Inferior parietal cortex (tissue), 1 donor: ENCODE measurements around the gene NEGR1.
A peak's percentile ranks its signal among the peaks of the same experiment; 100 is the strongest.
"Not testable (repeated sequence)": the region's sequence is repeated elsewhere in the genome, so short reads cannot be mapped to it uniquely, and the experiment has no call there.

ENCODE experiments used
- DNase-seq: peaks from one replicate; pipeline ENCODE4 v3.0.0-alpha.2; 2016; ENCODE audit errors: extremely low spot score

Gene NEGR1

GRCh38 chr1:72282271-72283021, at the start of gene NEGR1:
Gene NEGR1, minus strand, starts transcription at chr1:72282539.
- DNase-seq: peak; percentile 76

DNA sequence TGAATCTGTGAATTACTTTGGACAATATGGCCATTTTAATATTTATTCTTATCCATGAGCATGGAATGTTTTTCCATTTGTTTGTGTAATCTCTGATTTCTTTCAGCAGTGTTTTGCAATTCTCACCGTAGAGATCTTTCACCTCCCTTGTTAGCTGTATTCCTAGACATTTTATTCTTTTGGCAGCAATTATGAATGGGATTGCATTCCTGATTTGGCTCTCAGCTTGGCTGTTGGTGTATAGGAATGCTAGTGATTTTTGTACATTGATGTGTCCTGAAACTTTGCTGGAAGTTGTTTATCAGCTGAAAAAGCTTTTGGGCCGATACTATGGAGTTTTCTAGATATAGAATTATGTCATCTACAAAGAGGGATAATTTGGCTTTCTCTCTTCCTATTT, 44.2 kb upstream of the NEGR1 start:
- DNase-seq: no peak

GRCh38 chr1:72324451-72324850, 42.1 kb upstream of the NEGR1 start:
- DNase-seq: no peak

DNA sequence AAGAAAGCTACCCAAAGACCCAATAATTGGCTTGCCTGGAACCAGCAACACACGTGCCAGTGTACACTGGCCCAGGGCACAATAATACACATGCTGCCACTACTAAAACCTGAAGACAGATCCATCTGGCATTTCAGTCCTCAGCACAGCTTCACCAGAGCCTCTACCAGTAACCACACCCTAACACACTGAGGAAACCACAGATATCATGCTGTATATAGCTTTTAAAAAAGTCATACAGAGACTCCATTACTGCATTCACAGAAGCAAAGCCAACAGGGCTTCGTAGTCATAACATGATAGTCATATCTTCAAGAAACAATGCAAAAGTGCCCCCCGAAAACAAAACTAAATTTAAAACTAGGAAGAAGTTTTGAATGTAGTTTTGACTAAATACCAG, 40.6 kb upstream of the NEGR1 start:
- no peak for DNase-seq

GRCh38 chr1:72296501-72296900, 14.2 kb upstream of the NEGR1 start:
- no peak for DNase-seq

GRCh38 chr1:72288886-72289285, 6.5 kb upstream of the NEGR1 start:
- no peak for DNase-seq

DNA sequence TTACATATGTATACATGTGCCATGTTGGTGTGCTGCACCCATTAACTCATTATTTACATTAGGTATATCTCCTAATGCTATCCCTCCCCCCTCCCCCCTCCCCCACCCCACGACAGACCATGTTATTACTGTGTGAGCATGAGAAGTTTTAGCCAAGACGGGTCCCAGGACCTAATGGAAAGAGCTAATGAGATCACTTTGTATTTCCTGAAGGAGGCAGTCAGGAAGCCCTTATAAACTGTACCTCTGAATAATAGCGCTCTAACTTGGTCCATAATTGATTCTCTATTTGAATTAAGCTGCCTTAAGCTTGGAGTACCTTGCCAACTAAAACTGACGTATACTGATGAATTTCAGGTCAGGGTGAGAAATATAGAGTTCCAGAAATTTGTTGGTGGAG, 4.1 kb upstream of the NEGR1 start:
- no peak for DNase-seq

DNA sequence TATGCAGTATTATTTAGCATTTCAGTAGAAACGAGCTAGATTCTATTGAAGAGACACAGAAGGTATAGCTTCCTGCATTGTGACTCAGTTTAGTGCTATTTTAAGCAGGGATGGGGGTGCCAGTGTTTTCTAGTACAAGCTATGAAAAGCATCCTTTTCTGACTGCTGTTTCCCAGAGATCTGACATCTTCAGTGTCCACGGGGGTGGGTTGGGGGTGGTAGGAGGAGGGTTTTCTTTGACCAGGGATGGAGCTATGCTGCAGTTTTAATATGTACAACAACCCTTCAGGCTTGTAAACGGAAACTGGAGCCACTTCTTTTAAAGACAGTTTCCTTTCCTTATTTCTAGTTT, 2.7 kb upstream of the NEGR1 start:
- no peak for DNase-seq

GRCh38 chr1:72284348-72285073, 2.2 kb upstream of the NEGR1 start:
- peak; percentile 66 for DNase-seq

DNA sequence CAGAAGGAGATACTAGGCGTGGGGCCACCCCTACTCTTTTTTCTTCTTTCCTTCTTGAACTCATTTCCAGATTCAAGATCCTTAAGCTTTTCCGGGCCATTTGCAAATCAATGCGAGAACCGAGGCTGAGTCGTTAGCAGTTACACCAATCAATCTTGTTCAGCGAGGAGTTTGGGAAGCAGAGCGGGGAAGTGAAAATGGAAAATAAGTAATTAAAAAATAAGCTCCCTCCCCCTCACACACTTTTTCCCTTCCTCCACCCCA, 1.7 kb upstream of the NEGR1 start:
- peak; percentile 66 for DNase-seq

- peak; percentile 86 for DNase-seq
Observed at GRCh38 chr1:72283307-72284083, 1.2 kb upstream of the NEGR1 start.

GRCh38 chr1:72283022-72283306, 625 bp upstream of the NEGR1 start:
- DNase-seq: no peak

DNA sequence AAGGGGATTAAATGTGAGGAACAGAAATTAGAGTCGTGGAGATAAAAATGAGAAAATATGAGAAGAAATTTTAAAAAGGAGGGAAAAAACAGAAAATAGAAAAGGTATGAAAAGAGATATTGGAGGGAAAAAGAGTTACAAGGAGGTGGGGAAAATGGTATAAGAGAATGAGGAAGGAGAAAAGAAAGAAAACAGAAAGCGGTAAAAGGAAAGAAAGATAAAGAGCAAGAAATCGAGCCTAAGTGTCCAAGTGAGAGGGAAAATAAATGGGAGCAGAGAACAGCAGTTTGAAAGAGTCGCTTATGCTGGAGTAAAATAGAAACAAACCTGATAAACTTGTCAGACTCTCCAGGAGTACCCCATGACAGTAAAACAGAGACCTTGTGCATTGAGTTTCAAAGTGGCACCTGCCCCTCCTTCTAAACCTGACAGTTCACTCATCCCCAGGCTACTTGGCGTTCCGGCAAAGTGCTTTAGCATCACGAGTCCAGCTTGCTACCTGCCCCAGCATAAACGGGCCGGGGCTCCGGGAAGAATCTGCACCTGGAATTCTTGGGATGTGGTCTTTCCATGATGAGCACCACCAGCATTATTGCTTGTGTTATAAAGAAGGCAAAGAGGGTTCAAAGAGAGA, 585 bp downstream of the NEGR1 start:
- peak; percentile 62 for DNase-seq

DNA sequence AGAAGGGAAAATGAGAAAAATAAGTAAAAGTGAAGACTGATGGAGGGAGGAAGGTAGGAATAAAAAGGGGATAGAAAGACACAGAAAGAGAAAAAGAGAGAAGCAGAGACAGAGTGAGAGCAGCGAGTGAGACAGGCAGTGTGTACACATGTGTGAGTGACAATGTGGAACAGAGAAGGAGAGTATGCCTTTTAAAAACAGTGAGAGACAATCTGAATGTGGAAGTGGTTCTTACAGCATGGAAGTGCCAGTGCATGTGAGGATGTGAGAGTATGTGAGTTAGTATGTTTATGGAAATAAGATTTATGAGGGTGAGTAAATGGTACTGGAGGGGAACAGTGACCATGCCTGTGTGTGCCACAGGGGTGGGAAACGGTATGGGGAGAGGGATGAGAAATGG, 1.2 kb downstream of the NEGR1 start:
- DNase-seq: peak; percentile 58

- no peak for DNase-seq
Observed at GRCh38 chr1:72280711-72281110, 1.6 kb downstream of the NEGR1 start.

GRCh38 chr1:72280131-72280530, 2.2 kb downstream of the NEGR1 start:
- peak; percentile 30 for DNase-seq

GRCh38 chr1:72278461-72278860, 3.9 kb downstream of the NEGR1 start:
- DNase-seq: peak; percentile 36

DNA sequence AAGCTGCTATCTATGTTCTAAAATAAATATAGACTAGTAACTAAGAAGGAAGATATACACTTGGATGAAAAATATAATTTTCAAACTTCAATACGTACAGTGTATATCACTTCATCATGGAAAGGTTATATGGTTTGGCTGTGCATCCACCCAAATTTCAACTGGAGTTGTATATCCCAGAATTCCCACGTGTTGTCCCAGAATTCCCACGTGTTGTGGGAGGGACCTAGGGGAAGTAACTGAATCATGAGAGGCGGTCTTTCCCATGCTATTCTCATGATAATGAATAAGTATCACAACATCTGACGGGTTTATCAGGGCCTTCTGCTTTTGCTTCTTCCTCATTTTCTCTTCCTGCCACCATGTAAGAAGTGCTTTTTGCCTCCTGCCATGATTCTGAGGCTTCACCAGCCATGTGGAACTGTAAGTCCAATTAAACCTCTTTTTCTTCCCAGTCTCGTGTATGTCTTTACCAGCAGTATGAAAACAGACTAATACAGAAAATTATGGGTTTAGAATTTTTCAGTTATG, 10.7 kb downstream of the NEGR1 start:
- DNase-seq: no peak

- no peak for DNase-seq
Observed at GRCh38 chr1:72262735-72263134, 19.6 kb downstream of the NEGR1 start.

DNA sequence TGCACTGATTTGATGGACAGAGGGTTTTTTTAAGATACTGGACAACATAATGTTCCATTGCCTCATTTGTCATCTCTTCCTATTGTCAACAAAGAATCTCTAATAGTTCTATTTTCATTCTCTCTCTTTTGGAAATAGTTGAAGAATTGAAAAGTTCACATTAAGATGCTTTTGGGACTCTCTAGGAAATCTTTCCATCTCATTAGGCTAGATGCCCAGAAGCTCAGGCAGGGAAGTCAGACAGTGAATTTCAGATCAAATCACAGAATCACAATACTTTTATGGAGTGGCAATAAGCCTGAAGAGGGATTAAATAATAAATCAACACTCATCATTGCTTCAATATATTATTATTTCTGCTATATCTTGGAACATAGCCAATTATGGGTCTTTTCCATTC, 29.2 kb downstream of the NEGR1 start:
- no peak for DNase-seq

DNA sequence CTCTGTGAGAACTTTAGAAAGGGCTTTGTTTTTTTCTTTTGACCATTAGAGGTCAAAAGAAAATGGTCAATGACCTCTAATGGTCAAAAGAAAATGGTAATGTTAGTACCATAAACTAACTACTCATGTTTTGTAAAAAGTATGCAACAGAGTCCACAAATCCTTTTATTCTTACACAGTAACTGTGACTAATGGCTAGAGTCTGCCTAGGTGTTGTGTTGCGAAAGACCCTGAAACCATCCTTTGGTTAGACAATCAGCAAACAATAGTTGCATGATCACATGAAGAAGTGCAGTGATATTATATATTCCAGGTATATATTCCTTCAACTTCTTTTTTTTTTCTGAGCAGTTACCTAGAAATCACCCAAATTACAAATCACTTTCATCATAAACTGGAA, 40.9 kb downstream of the NEGR1 start:
- DNase-seq: no peak

DNA sequence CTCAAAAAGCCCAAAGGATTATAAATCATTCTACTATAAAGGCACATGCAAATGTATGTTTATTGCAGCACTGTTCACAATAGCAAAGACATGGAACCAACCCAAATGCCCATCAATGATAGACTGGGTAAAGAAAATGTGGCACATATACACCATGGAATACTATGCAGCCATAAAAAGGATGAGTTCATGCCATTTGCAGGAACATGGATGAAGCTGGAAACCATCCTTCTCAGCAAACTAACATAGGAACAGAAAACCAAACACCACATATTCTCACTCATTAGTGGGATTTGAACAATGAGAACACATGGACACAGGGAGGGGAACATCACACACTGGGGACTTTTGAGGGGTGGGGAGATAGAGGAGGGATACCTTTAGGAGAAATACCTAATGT, 46.4 kb downstream of the NEGR1 start:
- DNase-seq: not testable (repeated sequence)

DNA sequence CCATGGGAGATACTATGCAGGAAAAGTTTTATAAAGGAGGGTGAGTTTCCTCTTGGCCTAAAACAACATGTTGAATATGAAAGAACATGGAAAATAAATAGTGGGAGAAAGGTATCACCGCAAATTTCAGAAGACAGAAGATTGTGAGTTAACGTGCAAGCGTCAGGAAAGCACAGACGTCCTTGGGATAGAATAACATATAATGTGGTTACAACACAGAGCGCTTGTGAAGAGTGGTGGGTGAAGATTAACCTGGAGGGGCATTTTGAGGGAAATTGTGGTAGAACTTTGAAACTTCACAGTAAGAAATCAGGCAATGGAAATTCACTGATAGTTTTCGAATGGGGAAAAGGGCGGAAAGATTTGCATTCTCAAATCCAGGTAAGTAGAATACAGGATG, 47.3 kb downstream of the NEGR1 start:
- DNase-seq: no peak
